ENCODE results near the gene C1orf52. TPM values are rescaled to one million over a fixed set of nuclear protein-coding genes. Genes with fewer than 3 reads are reported as not detected.

The C1orf52 gene
- total RNA-seq, 2 donors from 2014 or later, result 16.9 to 19.1 TPM

GRCh38 chr1:85202864-85203255 is 56.6 kb downstream of the C1orf52 start:
- Mint-ChIP-seq H3K4me3 (no peak overlapping the region), H3K36me3 (ENCODE audit: low read depth) (no peaks in the 10 kb centered on the region), H3K27ac (no peak overlapping the region), H3K9me3 (no peaks in the 10 kb centered on the region), H3K27me3 (peaks cover 11% of the 10 kb centered on the region), H3K4me1 (no peaks in the 10 kb centered on the region)
- ATAC-seq (replicated peaks), result no peak

GRCh38 chr1:85202092-85202863 is 57.2 kb downstream of the C1orf52 start:
- no peaks in the 10 kb centered on the region for H3K36me3 Mint-ChIP-seq (ENCODE audit: low read depth)
- no peaks in the 10 kb centered on the region for H3K9me3 Mint-ChIP-seq
- H3K4me1 Mint-ChIP-seq, result no peaks in the 10 kb centered on the region
- peak overlapping the region; percentile 85 for H3K27ac Mint-ChIP-seq
- peaks cover 7% of the 10 kb centered on the region for H3K27me3 Mint-ChIP-seq
- H3K4me3 Mint-ChIP-seq, result peak overlapping the region; percentile 91
- no peak for ATAC-seq (replicated peaks)

GRCh38 chr1:85201340-85202091 is 57.9 kb downstream of the C1orf52 start:
- peak; percentile 72 for ATAC-seq (replicated peaks)
- H3K9me3 Mint-ChIP-seq, result no peaks in the 10 kb centered on the region
- H3K27ac Mint-ChIP-seq, result peak overlapping the region; percentile 85
- peaks cover 7% of the 10 kb centered on the region for H3K27me3 Mint-ChIP-seq
- H3K4me1 Mint-ChIP-seq, result no peaks in the 10 kb centered on the region
- H3K4me3 Mint-ChIP-seq, result peak overlapping the region; percentile 91
- H3K36me3 Mint-ChIP-seq (ENCODE audit: low read depth), result no peaks in the 10 kb centered on the region

GRCh38 chr1:85200463-85201339 is 58.8 kb downstream of the C1orf52 start, which contains the start of gene SYDE2:
SYDE2 (minus strand) TSS chr1:85201016; CDS start chr1:85200996, 20 bp downstream.
- peak; percentile 69 for ATAC-seq (replicated peaks)
- no peaks in the 10 kb centered on the region for H3K4me1 Mint-ChIP-seq
- H3K36me3 Mint-ChIP-seq (ENCODE audit: low read depth), result no peaks in the 10 kb centered on the region

More at GRCh38 chr1:85200463-85201339, 58.8 kb downstream of the C1orf52 start, which contains the start of gene SYDE2:
- H3K27me3 Mint-ChIP-seq, result peaks cover 7% of the 10 kb centered on the region
- H3K27ac Mint-ChIP-seq, result peak within 1 kb of the TSS; percentile 85
- peak within 1 kb of the TSS; percentile 91 for H3K4me3 Mint-ChIP-seq
- no peaks in the 10 kb centered on the region for H3K9me3 Mint-ChIP-seq

Other genes with a start within 250 kb of the C1orf52 start
- under 1 TPM; 0.43 to 0.90 TPM for gene MCOLN3, start 211.2 kb downstream of the C1orf52 start, total RNA-seq
- gene SYDE2, start 58.6 kb downstream of the C1orf52 start, total RNA-seq, result 1 to 10 TPM; 1.4 to 2.3 TPM
- gene BCL10, start 17.0 kb upstream of the C1orf52 start, total RNA-seq, result 10 to 100 TPM; 28.3 to 63.7 TPM
- gene DDAH1, start 205.5 kb upstream of the C1orf52 start, total RNA-seq, result under 1 TPM in 1 of 2 donors, not detected in 1; 0.74 TPM